Colonic mucosa (tissue), 4 donors: ENCODE data around the gene C2orf80. TPM values are rescaled to one million over a fixed set of nuclear protein-coding genes. Genes with fewer than 3 reads are reported as not detected.

ENCODE experiments used
- DNase-seq: peaks from one replicate; pipeline ENCODE4 v3.0.0-alpha.2; 2020
- H3K27ac ChIP-seq: fragments of 200-600 bp; one replicate; pipeline ENCODE4 v1.8.0; 2021
- H3K27me3 ChIP-seq: fragments of 200-600 bp; one replicate; pipeline ENCODE4 v1.8.0; 2021
- H3K36me3 ChIP-seq: fragments of 200-600 bp; one replicate; pipeline ENCODE4 v1.8.0; 2021
- H3K4me1 ChIP-seq: fragments of 200-600 bp; one replicate; pipeline ENCODE4 v1.8.0; 2021; ENCODE audit warnings: mild to moderate bottlenecking
- H3K4me3 ChIP-seq: fragments of 200-600 bp; one replicate; pipeline ENCODE4 v1.8.0; 2021
- H3K9ac ChIP-seq, 2 donors: one replicate each; pipeline ENCODE4 v1.7.0; 2013; ENCODE audit warnings: control low read depth in 2 of 2, low read depth in 2 of 2, low read length in 2 of 2
- H3K9me3 ChIP-seq: fragments of 200-600 bp; one replicate; pipeline ENCODE4 v1.8.0; 2021
- intact Hi-C: fragments of 100-400 bp; cut with DNase I; formaldehyde crosslinking; loops from one replicate; pipeline ENCODE4 v1.14.1; 2022
- total RNA-seq, 2 donors: library from RNA; stranded (reverse); fragmentation: NEBNext Ultra II Directional in 1 of 2; extraction: Animal tissue kit (Norgen Biotek cat#: 25700) in 1 of 2; gene quantifications; one replicate each; pipeline ENCODE4 v1.2.1, GENCODE V29; 2021
- TF ChIP-seq, protein P1 (sequence below): fragments of 200-600 bp; IDR thresholded peaks from one replicate; pipeline ENCODE4 v1.8.0; 2022; ENCODE audit warnings: antibody characterized with exemption, mild to moderate bottlenecking
- donor health status: healthy.
- donor health status: DM: no; HTN: no; CAD: no.
- donor health status: DM: no; HTN: no; CAD: no.

The C2orf80 gene
- total RNA-seq, 2 donors from 2014 or later = not detected

DNA sequence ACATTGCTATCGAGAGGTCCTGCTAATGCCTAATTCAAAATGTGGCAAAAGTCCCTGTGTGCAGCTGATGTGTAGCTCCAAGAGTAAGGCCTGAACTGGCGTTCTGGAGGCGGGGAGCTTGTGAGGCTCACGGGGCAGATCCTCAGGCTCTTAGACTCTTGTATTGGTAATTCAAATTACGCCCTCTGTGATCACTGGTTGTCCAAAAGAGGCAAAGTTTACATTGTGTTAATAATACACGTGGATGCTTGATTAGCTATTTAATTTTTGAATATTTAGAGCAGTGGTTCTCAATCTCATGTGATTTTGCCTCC, 14.0 kb downstream of the C2orf80 start:
- no peak for DNase-seq
- H3K27ac ChIP-seq = no peak overlapping the region
- no peaks in the 10 kb centered on the region for H3K9me3 ChIP-seq
- no peaks in the 10 kb centered on the region for H3K27me3 ChIP-seq
- intact Hi-C loops = loop anchor here (2.0 to 10.0 kb wide), 2 partner anchors 79 to 169 kb away; partner anchors contain the start of gene IDH1
- no peak overlapping the region for H3K9ac ChIP-seq
- no peaks in the 10 kb centered on the region for H3K4me1 ChIP-seq
- no peaks in the 10 kb centered on the region for H3K36me3 ChIP-seq
- no peak overlapping the region for H3K4me3 ChIP-seq
- TF ChIP-seq, protein P1, sequence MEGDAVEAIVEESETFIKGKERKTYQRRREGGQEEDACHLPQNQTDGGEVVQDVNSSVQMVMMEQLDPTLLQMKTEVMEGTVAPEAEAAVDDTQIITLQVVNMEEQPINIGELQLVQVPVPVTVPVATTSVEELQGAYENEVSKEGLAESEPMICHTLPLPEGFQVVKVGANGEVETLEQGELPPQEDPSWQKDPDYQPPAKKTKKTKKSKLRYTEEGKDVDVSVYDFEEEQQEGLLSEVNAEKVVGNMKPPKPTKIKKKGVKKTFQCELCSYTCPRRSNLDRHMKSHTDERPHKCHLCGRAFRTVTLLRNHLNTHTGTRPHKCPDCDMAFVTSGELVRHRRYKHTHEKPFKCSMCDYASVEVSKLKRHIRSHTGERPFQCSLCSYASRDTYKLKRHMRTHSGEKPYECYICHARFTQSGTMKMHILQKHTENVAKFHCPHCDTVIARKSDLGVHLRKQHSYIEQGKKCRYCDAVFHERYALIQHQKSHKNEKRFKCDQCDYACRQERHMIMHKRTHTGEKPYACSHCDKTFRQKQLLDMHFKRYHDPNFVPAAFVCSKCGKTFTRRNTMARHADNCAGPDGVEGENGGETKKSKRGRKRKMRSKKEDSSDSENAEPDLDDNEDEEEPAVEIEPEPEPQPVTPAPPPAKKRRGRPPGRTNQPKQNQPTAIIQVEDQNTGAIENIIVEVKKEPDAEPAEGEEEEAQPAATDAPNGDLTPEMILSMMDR = no peak

GRCh38 chr2:208175069-208175839, 14.6 kb downstream of the C2orf80 start:
- Histone ChIP-seq H3K9me3 (no peaks in the 10 kb centered on the region), H3K27ac (no peak overlapping the region), H3K4me1 (no peaks in the 10 kb centered on the region), H3K27me3 (no peaks in the 10 kb centered on the region), H3K4me3 (no peak overlapping the region), H3K9ac (no peak overlapping the region), H3K36me3 (no peaks in the 10 kb centered on the region)
- TF ChIP-seq, protein P1 = peak; percentile 76
- intact Hi-C loops = loop anchor here (2.0 to 10.0 kb wide), 2 partner anchors 80 to 170 kb away; partner anchors contain the start of gene IDH1
- peak; percentile 81 for DNase-seq

DNA sequence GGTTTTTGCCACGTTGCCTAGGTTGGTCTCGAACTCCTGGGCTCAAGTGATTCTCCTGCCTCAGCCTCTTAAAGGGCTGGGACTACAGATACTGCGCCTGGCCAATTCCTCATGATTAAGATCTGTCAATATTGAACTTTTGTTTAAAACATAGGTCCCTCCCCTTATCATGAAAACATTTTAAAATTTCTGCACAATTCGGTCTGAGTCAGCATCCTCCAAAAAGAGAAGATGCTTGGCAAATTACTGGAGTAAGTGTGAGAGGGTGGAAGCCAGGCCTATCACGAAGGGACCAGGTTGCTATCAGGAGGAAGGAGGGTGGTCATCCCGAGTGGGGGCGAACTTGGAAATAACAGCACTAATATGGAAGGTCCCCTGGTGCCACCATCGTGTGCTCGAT, 15.7 kb downstream of the C2orf80 start:
- H3K27me3 ChIP-seq = no peaks in the 10 kb centered on the region
- H3K9me3 ChIP-seq = no peaks in the 10 kb centered on the region
- no peaks in the 10 kb centered on the region for H3K36me3 ChIP-seq
- TF ChIP-seq, protein P1 = no peak
- no peak for DNase-seq
- no peaks in the 10 kb centered on the region for H3K4me1 ChIP-seq
- H3K9ac ChIP-seq = no peak overlapping the region
- H3K4me3 ChIP-seq = no peak overlapping the region
- intact Hi-C loops = loop anchor here (2.0 to 10.0 kb wide), 2 partner anchors 81 to 171 kb away; partner anchors contain the start of gene IDH1
- no peak overlapping the region for H3K27ac ChIP-seq

GRCh38 chr2:208172125-208172524, 17.7 kb downstream of the C2orf80 start:
- Histone ChIP-seq H3K4me1 (no peaks in the 10 kb centered on the region), H3K27me3 (no peaks in the 10 kb centered on the region), H3K36me3 (no peaks in the 10 kb centered on the region), H3K9me3 (no peaks in the 10 kb centered on the region), H3K27ac (no peak overlapping the region), H3K9ac (no peak overlapping the region), H3K4me3 (no peak overlapping the region)
- TF ChIP-seq, protein P1 = no peak
- no peak for DNase-seq
- intact Hi-C loops = loop anchor here (10.0 kb wide), 1 partner anchor 173 kb away; no protein-coding TSS in a partner anchor

DNA sequence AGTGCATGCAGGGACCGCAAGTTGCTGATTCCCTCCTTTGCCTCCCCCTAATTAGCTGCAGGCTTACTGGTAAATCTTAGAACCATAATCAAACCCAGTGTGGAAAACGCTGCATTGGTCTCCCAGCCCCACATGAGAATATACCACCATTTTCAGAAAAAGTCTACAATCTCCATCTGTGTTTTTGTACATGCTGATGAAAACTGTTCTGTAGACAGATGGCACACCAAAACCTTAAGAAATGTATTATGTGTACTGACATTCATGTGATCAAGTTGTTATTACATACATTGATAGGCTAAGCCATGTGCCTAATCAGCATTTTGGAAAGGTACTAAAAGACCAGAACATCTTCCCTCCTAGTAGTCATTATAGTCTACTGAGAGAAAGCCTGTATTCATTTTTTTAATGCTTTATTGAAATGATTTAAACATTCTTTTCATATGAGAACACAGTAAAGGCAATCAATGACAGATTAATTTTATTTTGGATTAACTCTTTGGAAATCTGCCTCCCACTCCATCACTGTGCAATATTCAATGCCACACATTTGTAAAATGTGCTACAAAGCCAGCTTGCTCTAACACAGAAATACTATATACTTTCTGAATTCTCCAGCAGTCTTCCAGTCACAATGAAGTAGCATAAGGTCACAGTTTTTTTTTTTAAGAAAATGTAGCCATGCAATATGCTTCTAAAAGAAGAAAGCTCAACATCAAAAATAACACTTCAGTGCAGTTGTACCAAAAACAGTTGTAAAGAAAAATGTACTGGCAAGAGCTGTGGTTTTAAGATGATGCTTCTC, 24.7 kb downstream of the C2orf80 start:
- no peak overlapping the region for H3K27ac ChIP-seq
- H3K4me1 ChIP-seq = no peaks in the 10 kb centered on the region
- no peaks in the 10 kb centered on the region for H3K27me3 ChIP-seq
- no peaks in the 10 kb centered on the region for H3K36me3 ChIP-seq
- no peaks in the 10 kb centered on the region for H3K9me3 ChIP-seq
- H3K9ac ChIP-seq = no peak overlapping the region
- TF ChIP-seq, protein P1 = no peak
- DNase-seq = no peak
- intact Hi-C loops = no loop called here
- no peak overlapping the region for H3K4me3 ChIP-seq
